Esophagus muscularis mucosa (tissue), 4 donors: ENCODE data around the gene LRRK1.

Experiments
- EP300 ChIP-seq: sonication (generic); formaldehyde crosslinking; IDR thresholded peaks from one replicate; pipeline ENCODE4 v1.6.1; 2017; ENCODE audit warnings: antibody characterized with exemption
- POLR2A ChIP-seq: fragments of 450-650 bp; IDR thresholded peaks from one replicate; pipeline ENCODE4 v1.6.1; 2017; ENCODE audit warnings: antibody characterized with exemption, moderate library complexity, mild to moderate bottlenecking, low read depth
- TF ChIP-seq, protein P1 (sequence below), 3 experiments: fragments of 200-600 bp in 2 of 3; fragments of 450-650 bp in 1 of 3; sonication (generic) in 2 of 3; IDR thresholded peaks; one replicate each; pipeline ENCODE4 v1.5.1; 2017 to 2019; ENCODE audit warnings: antibody characterized with exemption in 3 of 3, mild to moderate bottlenecking in 2 of 3, moderate library complexity in 1 of 3

DNA sequence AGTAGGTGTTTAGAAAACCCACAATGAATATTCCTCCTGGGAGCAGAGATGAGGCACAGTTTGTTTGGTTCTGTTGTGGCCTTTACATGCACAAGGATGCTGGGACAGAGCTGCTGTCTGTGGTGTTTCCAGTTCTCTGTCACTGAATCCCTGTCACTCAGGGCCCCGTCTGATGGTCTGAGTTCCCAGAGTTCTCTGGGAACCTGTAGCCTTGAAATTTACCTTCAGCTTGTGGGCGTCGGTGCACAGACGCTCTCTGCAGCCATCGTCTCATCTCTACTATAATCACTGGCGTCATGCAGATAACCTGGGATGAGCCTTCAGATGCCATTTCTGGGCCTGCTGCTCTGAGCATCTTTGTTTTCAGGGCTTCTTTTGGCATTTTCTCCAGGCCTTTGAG is 81.9 kb downstream of the LRRK1 start:
- TF ChIP-seq POLR2A (no peak), EP300 (no peak)
- TF ChIP-seq, protein P1, sequence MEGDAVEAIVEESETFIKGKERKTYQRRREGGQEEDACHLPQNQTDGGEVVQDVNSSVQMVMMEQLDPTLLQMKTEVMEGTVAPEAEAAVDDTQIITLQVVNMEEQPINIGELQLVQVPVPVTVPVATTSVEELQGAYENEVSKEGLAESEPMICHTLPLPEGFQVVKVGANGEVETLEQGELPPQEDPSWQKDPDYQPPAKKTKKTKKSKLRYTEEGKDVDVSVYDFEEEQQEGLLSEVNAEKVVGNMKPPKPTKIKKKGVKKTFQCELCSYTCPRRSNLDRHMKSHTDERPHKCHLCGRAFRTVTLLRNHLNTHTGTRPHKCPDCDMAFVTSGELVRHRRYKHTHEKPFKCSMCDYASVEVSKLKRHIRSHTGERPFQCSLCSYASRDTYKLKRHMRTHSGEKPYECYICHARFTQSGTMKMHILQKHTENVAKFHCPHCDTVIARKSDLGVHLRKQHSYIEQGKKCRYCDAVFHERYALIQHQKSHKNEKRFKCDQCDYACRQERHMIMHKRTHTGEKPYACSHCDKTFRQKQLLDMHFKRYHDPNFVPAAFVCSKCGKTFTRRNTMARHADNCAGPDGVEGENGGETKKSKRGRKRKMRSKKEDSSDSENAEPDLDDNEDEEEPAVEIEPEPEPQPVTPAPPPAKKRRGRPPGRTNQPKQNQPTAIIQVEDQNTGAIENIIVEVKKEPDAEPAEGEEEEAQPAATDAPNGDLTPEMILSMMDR (IDR thresholded peaks at IDR 0.05) = no peak
